Measurements from ENCODE around the gene CEMIP.
A peak's percentile ranks its signal among the peaks of the same experiment; 100 is the strongest.

GRCh38 chr15:80856400-80856799 is 77.2 kb downstream of the CEMIP start:
- TF ChIP-seq CTCF (conservative IDR thresholded peaks at IDR 0.05; ENCODE audit: low read length): peak; percentile 67
- no peak for TF ChIP-seq EZH2phosphoT487 (IDR thresholded peaks at IDR 0.05; ENCODE audit: borderline replicate concordance, low read depth, low read length)

All from OCI-LY7 (cell line).